ENCODE results near the gene CLDN15. TPM values are rescaled to one million over a fixed set of nuclear protein-coding genes. Genes with fewer than 3 reads are reported as not detected.
A peak's percentile ranks its signal among the peaks of the same experiment; 100 is the strongest.

Gene CLDN15
- total and polyA plus RNA-seq, 11 donors: 1.4 to 37.6 (median 2.2) TPM

GRCh38 chr7:101239951-101240220, 2.3 kb upstream of the CLDN15 start:
- DNase-seq: no peak
- TF ChIP-seq CTCF (IDR thresholded peaks at IDR 0.05): no peak
- no peak for TF ChIP-seq POLR2A (IDR thresholded peaks at IDR 0.05)
- Histone ChIP-seq H3K36me3 (peaks cover 0 to 41% (median 27%) of the 10 kb centered on the region in 9 donors), H3K4me3 (no peak overlapping the region), H3K4me1 (peaks cover 5 to 71% (median 54%) of the 10 kb centered on the region in 12 donors), H3K27me3 (no peaks in the 10 kb centered on the region), H3K27ac (peak overlapping the region; percentile 48 to 86 (median 78)), H3K9me3 (no peaks in the 10 kb centered on the region)
- no peak for ATAC-seq
- intact Hi-C loops (cut with DNase I): loop anchor here in 2 of 10 donors (2.0 to 10.0 kb wide), 3 partner anchors 21 to 355 kb away; partner anchors contain the start of genes UFSP1 (in 1 of the 2) and ZNHIT1 (in 1 of the 2)
- WGBS, 4 donors: 85 to 95% (median 88%) methylated on average over 9 of the region's 9 CpGs

- TF ChIP-seq CTCF (IDR thresholded peaks at IDR 0.05) (no peak), POLR2A (IDR thresholded peaks at IDR 0.05) (peak in 1 of 2 donors; percentile 10)
- no peaks in the 10 kb centered on the region for H3K27me3 ChIP-seq
- H3K4me3 ChIP-seq: peak overlapping the region in 2 of 12 donors; percentile 1 to 4
- H3K4me1 ChIP-seq: peaks cover 5 to 71% (median 54%) of the 10 kb centered on the region in 12 donors
- peaks cover 0 to 41% (median 27%) of the 10 kb centered on the region in 9 donors for H3K36me3 ChIP-seq
- WGBS, 4 donors: 49 to 66% (median 56%) methylated on average over 27 of the region's 27 CpGs
- H3K9me3 ChIP-seq: no peaks in the 10 kb centered on the region
- DNase-seq (peak in 2 of 5 donors; percentile 45 to 51), ATAC-seq (peak in 3 of 4 donors; percentile 18 to 47 (median 23))
- intact Hi-C loops (cut with DNase I): loop anchor here in 2 of 10 donors (2.0 to 10.0 kb wide), 2 partner anchors 21 to 45 kb away; partner anchors contain the start of gene ZNHIT1 (in 1 of the 2)
- peak overlapping the region; percentile 48 to 86 (median 78) for H3K27ac ChIP-seq
Measured at GRCh38 chr7:101239191-101239950, 1.8 kb upstream of the CLDN15 start.

GRCh38 chr7:101238226-101239182, 902 bp upstream of the CLDN15 start:
- DNase-seq (peak in 1 of 5 donors; percentile 38), ATAC-seq (peak; percentile 1 to 11 (median 4))
- TF ChIP-seq CTCF (IDR thresholded peaks at IDR 0.05) (no peak), POLR2A (IDR thresholded peaks at IDR 0.05) (no peak)
- Histone ChIP-seq H3K9me3 (no peaks in the 10 kb centered on the region), H3K27ac (peak overlapping the region; percentile 48 to 86 (median 78)), H3K4me1 (peaks cover 5 to 64% (median 47%) of the 10 kb centered on the region in 12 donors), H3K27me3 (no peaks in the 10 kb centered on the region), H3K36me3 (peaks cover 0 to 41% (median 26%) of the 10 kb centered on the region in 9 donors), H3K4me3 (peak overlapping the region in 8 of 12 donors; percentile 1 to 44 (median 26))
- intact Hi-C loops (cut with DNase I): loop anchor here in 2 of 10 donors (2.0 to 10.0 kb wide), 2 partner anchors 20 to 46 kb away; partner anchors contain the start of gene ZNHIT1 (in 1 of the 2)
- 50 to 65% (median 52%) methylated on average over 14 to 28 of the region's 28 CpGs for WGBS, 4 donors
